ENCODE results near the gene SERTAD2.

The SERTAD2 gene

GRCh38 chr2:64626963-64627760 lies 26.6 kb downstream of the SERTAD2 start:
- no peak for TF ChIP-seq POLR2A (IDR thresholded peaks at IDR 0.05; ENCODE audit: extremely low read depth, insufficient read length)
- DNase-seq (ENCODE audit: low read depth), result no peak
- H3K4me3 ChIP-seq (ENCODE audit: low read depth, low read length), result no peak overlapping the region

GRCh38 chr2:64626146-64626809 lies 27.4 kb downstream of the SERTAD2 start:
- TF ChIP-seq MYC (IDR thresholded peaks at IDR 0.05; ENCODE audit: low read depth, low read length), result no peak
- no peak for TF ChIP-seq POLR2A (IDR thresholded peaks at IDR 0.05; ENCODE audit: extremely low read depth, insufficient read length)
- no peak for TF ChIP-seq CTCF (IDR thresholded peaks at IDR 0.05; ENCODE audit: low read depth, low read length)
- TF ChIP-seq MAX (IDR thresholded peaks at IDR 0.05; ENCODE audit: low read depth, low read length), result no peak
- H3K4me3 ChIP-seq (ENCODE audit: low read depth, low read length), result no peak overlapping the region
- no peak for DNase-seq (ENCODE audit: low read depth)

GRCh38 chr2:64625299-64626145 lies 28.2 kb downstream of the SERTAD2 start:
- DNase-seq (ENCODE audit: low read depth), result peak; percentile 50
- no peak for TF ChIP-seq CTCF (IDR thresholded peaks at IDR 0.05; ENCODE audit: low read depth, low read length)
- no peak for TF ChIP-seq MAX (IDR thresholded peaks at IDR 0.05; ENCODE audit: low read depth, low read length)
- no peak for TF ChIP-seq MYC (IDR thresholded peaks at IDR 0.05; ENCODE audit: low read depth, low read length)
- no peak for TF ChIP-seq POLR2A (IDR thresholded peaks at IDR 0.05; ENCODE audit: extremely low read depth, insufficient read length)
- H3K4me3 ChIP-seq (ENCODE audit: low read depth, low read length), result no peak overlapping the region

- no peak for TF ChIP-seq CTCF (IDR thresholded peaks at IDR 0.05; ENCODE audit: low read depth, low read length)
- TF ChIP-seq MAX (IDR thresholded peaks at IDR 0.05; ENCODE audit: low read depth, low read length), result no peak
- TF ChIP-seq MYC (IDR thresholded peaks at IDR 0.05; ENCODE audit: low read depth, low read length), result no peak
- TF ChIP-seq POLR2A (IDR thresholded peaks at IDR 0.05; ENCODE audit: extremely low read depth, insufficient read length), result no peak
These were observed 28.9 kb downstream of the SERTAD2 start for GRCh38 chr2:64624862-64625261.

GRCh38 chr2:64624108-64624610 lies 29.6 kb downstream of the SERTAD2 start:
- H3K4me3 ChIP-seq (ENCODE audit: low read depth, low read length), result no peak overlapping the region
- no peak for TF ChIP-seq MAX (IDR thresholded peaks at IDR 0.05; ENCODE audit: low read depth, low read length)
- no peak for TF ChIP-seq POLR2A (IDR thresholded peaks at IDR 0.05; ENCODE audit: extremely low read depth, insufficient read length)
- no peak for TF ChIP-seq MYC (IDR thresholded peaks at IDR 0.05; ENCODE audit: low read depth, low read length)
- no peak for TF ChIP-seq CTCF (IDR thresholded peaks at IDR 0.05; ENCODE audit: low read depth, low read length)
- no peak for DNase-seq (ENCODE audit: low read depth)

More at GRCh38 chr2:64624862-64625261, 28.9 kb downstream of the SERTAD2 start:
- no peak for DNase-seq (ENCODE audit: low read depth)
- no peak overlapping the region for H3K4me3 ChIP-seq (ENCODE audit: low read depth, low read length)
